Subcutaneous preadipocyte (primary cell): ENCODE measurements around the gene ZNF786. TPM values are rescaled to one million over a fixed set of nuclear protein-coding genes. Genes with fewer than 3 reads are reported as not detected.

ENCODE experiments used
- small RNA-seq: library from RNA; depleted of rRNA; stranded (forward); fragments of <200 nt; gene quantifications from one replicate; pipeline ENCODE3, GENCODE V24; 2012
- total RNA-seq: library from RNA; depleted of rRNA; stranded (reverse); fragments of >200 nt; gene quantifications from 2 replicates; pipeline ENCODE4 v1.2.3, GENCODE V29; 2012

Gene ZNF786
- 4.4 and 7.4 TPM in 2 replicates for total RNA-seq

DNA sequence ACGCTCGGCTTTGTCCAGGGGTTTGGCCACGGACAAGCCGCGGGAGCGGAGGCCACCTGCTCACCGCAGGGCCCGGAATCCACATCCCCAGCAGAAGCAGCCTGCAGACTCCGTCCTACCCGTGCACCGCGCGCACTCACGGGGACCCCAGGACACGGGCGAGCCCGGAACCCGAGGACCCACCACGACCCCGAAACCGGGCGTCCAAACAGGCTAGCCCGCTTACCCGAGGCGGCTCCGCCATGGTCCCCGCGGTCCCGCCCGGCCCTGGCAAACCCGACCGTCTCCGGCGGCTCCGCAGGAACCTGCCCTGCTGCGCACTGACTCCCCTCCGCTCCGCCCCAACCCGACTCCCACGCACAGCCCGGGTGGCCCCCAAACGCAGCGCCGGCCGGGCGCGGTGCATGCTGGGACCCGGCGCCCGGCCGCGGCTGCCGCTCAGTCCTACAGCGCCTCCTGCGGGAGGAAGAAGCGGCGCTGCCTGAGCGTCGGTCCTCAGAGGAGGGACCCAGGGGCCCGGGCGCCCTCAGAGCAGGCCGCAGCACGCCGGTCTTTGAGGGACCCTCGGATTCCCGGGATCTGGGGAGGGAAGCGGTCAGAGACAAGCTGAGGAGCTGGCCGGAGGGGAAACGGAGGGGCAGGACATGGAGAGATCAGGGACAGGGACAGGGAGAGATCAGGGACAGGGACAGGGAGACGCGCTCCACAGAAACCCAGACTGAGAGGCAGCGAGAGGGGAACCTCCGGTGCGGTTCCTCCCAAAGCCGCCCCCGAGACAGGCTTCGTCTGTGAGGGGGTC is at the start of gene ZNF786:
Gene ZNF786, minus strand, starts transcription at position 322 of the 799 bp plus-strand sequence. Its CDS starts 78 bp downstream, at position 244.

GRCh38 chr7:149125863-149126661 is 35.5 kb upstream of the ZNF786 start, which contains the start of gene ZNF425:
Gene ZNF425 (minus strand): TSS chr7:149126324. CDS start chr7:149126213, 111 bp downstream.

DNA sequence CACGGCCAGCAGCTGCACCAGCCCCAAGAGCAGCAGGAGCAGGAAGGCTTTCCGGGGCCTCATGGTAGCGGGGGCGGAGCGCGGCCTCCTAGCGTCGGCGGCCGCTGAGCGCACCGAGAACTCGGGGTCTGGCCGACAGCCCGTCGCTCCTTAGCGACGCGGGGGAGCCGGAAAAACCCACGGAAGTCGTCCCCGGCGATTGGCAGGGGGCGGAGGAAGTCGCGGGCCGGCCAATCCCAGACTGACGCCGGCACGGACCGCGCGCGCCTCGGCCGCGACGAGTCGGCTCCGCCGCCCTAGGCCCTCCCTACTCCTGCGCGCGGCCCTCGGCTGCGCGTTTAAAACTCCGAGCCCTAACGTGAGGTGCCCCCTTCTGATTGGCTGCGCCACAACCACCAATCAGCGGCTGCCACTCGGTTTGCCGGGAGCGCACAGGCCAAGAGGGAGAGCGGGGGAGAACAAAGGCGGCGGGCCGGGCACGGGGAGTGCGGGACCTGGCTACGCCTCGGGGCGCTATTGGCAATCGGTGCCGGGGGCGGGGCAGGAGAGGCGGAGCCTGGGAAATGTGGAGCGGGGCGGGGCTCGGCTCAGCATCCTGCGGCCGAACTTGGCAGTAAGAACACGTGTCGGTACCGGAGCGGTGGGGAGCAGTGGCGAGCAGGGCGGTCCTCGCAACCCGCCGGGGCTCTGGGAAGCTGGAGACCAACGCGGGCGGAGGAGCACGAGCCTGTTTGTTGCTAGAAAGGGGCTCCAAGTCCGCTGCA is 62.0 kb downstream of the ZNF786 start, which contains the start of gene PDIA4:
Gene PDIA4, minus strand, starts transcription at position 160 of the 764 bp plus-strand sequence. Its CDS starts 97 bp downstream, at position 63.

Small RNA genes within 50 kb of the gene (small RNA-seq; reads per million reads assigned to genes)
- gene COX6B1P1: not detected
- gene RN7SL521P: not detected
- gene RNU6-650P: not detected

Other genes starting within 250 kb of the ZNF786 start
- gene EZH2, start 206.4 kb downstream of the ZNF786 start, total RNA-seq: 8.8 and 17.4 TPM in 2 replicates
- gene PDIA4, start 62.2 kb downstream of the ZNF786 start, total RNA-seq: 226 and 348 TPM in 2 replicates
- 1.6 and 2.2 TPM in 2 replicates for gene ZNF425, start 35.6 kb upstream of the ZNF786 start, total RNA-seq
- gene ZNF398, start 56.7 kb upstream of the ZNF786 start, total RNA-seq: 13.2 and 17.2 TPM in 2 replicates
- 21.3 and 38.9 TPM in 2 replicates for gene ZNF282, start 104.8 kb upstream of the ZNF786 start, total RNA-seq
- 4.4 and 4.5 TPM in 2 replicates for gene ZNF212, start 148.9 kb upstream of the ZNF786 start, total RNA-seq
- gene ZNF783, start 171.5 kb upstream of the ZNF786 start, total RNA-seq: 6.6 and 8.0 TPM in 2 replicates